Measurements from ENCODE around the gene MMP14. TPM values are rescaled to one million over a fixed set of nuclear protein-coding genes. Genes with fewer than 3 reads are reported as not detected.
"Not testable (repeated sequence)": the region's sequence is repeated elsewhere in the genome, so short reads cannot be mapped to it uniquely, and the experiment has no call there.

MMP14 gene
- total RNA-seq, 1 experiment from 2014 or later = 17.8 TPM

- no peak for TF ChIP-seq ELF1 (IDR thresholded peaks at IDR 0.05; ENCODE audit: borderline replicate concordance, low read depth)
- TF ChIP-seq JUND (IDR thresholded peaks at IDR 0.05) = no peak
- TF ChIP-seq CTCF (IDR thresholded peaks at IDR 0.05 in 2 of 3, conservative IDR thresholded peaks at IDR 0.05 in 1 of 3; ENCODE audit: borderline replicate concordance in 1 of 3, insufficient read depth in 1 of 3, low read depth in 2 of 3, low read length in 2 of 3) = no peak
- TF ChIP-seq EZH2 (IDR thresholded peaks at IDR 0.05) = no peak
Observed at GRCh38 chr14:22852599-22852939, 16.2 kb downstream of the MMP14 start (continued).

- Histone ChIP-seq H3K27ac (ENCODE audit: low read depth, low read length) (peak overlapping the region; percentile 42; the same call in 1 of the 2 replicates), H3K9me3 (ENCODE audit: control insufficient read depth in 1 of 2, insufficient read depth in 1 of 2, low read depth in 1 of 2, low read length in 2 of 2) (no peaks in the 10 kb centered on the region), H3K4me2 (ENCODE audit: low read length) (peak overlapping the region; percentile 91), H3K36me3 (ENCODE audit: control insufficient read depth in 1 of 2, insufficient read depth in 2 of 2, low read length in 2 of 2) (no peaks in the 10 kb centered on the region), H3K9me2 (ENCODE audit: insufficient read depth) (no peaks in the 10 kb centered on the region), H4K20me1 (ENCODE audit: insufficient read depth) (no peaks in the 10 kb centered on the region), H3K9ac (ENCODE audit: low read length) (peak overlapping the region; percentile 53), H2AFZ (ENCODE audit: low read depth, low read length, poor library complexity, severe bottlenecking) (peak overlapping the region; percentile 95), H3K4me1 (ENCODE audit: control insufficient read depth in 1 of 2, insufficient read depth in 2 of 2, low read length in 2 of 2) (peaks cover 3 to 19% of the 10 kb centered on the region in 2 experiments; a peak in 2 of 4 replicates), H3K79me2 (ENCODE audit: insufficient read depth, low read length) (no peaks in the 10 kb centered on the region), H3K4me3 (replicated peaks in 1 of 2; ENCODE audit: low read depth in 1 of 2, low read length in 2 of 2) (peak overlapping the region; percentile 40 to 53), H3K27me3 (ENCODE audit: insufficient read depth, low read length) (no peaks in the 10 kb centered on the region)
- peak; percentile 91 for ATAC-seq
- peak; percentile 63 for DNase-seq (ENCODE audit: low read depth, low spot score)
- intact Hi-C loops (cut with micrococcal nuclease) = loop anchor here (1.0 to 2.0 kb wide), 5 partner anchors 30 to 296 kb away; partner anchors contain the start of gene OXA1L
- RAD21 ChIA-PET (ENCODE audit: low non-redundant PET in 1 of 2, low total read pairs in 2 of 2, uncharacterized antibody in 2 of 2, unreplicated experiment in 2 of 2) = interaction anchor here (0.6 to 2.2 kb wide), 7 partner anchors 18 to 291 kb away, joined by 3 to 8 read pairs (median 3); partner anchors contain the start of gene LRP10 (in 1 of the 2)
- CTCF ChIA-PET = interaction anchor here (0.6 to 5.6 kb wide), 19 partner anchors 10 to 293 kb away, joined by 3 to 41 read pairs (median 4); partner anchors contain the start of genes ACIN1, DAD1 and LRP10
- POLR2A ChIA-PET = interaction anchor here (1.2 to 1.3 kb wide), 2 partner anchors 195 to 202 kb away, joined by 5 read pairs; no protein-coding TSS in a partner anchor
- BruUV-seq (replicated peaks) = no TSS peak
- no peak for TF ChIP-seq ELF1 (IDR thresholded peaks at IDR 0.05; ENCODE audit: borderline replicate concordance, low read depth)
- TF ChIP-seq EZH2phosphoT487 (IDR thresholded peaks at IDR 0.05; ENCODE audit: borderline replicate concordance) = no peak
- peak; percentile 25; the same call in 1 of the 2 replicates for TF ChIP-seq ZFX (IDR thresholded peaks at IDR 0.05)
- no peak for TF ChIP-seq POLR2A (IDR thresholded peaks at IDR 0.05; ENCODE audit: borderline replicate concordance, extremely low read depth, insufficient read depth, insufficient read length)
- TF ChIP-seq RAD21 (IDR thresholded peaks at IDR 0.05; ENCODE audit: low read depth) = peak; percentile 96
- TF ChIP-seq POLR2AphosphoS5 (IDR thresholded peaks at IDR 0.05; ENCODE audit: low read depth, low read length) = peak; percentile 40
- TF ChIP-seq CTCF (IDR thresholded peaks at IDR 0.05 in 2 of 3, conservative IDR thresholded peaks at IDR 0.05 in 1 of 3; ENCODE audit: borderline replicate concordance in 1 of 3, insufficient read depth in 1 of 3, low read depth in 2 of 3, low read length in 2 of 3) = peak; percentile 92 to 93 (median 92)
Observed at GRCh38 chr14:22852940-22853767, 16.8 kb downstream of the MMP14 start.

- H3K9ac ChIP-seq (ENCODE audit: low read length); H3K4me2 ChIP-seq (ENCODE audit: low read length); BruUV-seq (replicated peaks); ATAC-seq; H3K27ac ChIP-seq (ENCODE audit: low read depth, low read length); DNase-seq (ENCODE audit: low read depth, low spot score); H3K36me3 ChIP-seq (ENCODE audit: control insufficient read depth in 1 of 2, insufficient read depth in 2 of 2, low read length in 2 of 2); H3K27me3 ChIP-seq (ENCODE audit: insufficient read depth, low read length); H3K79me2 ChIP-seq (ENCODE audit: insufficient read depth, low read length); H3K9me2 ChIP-seq (ENCODE audit: insufficient read depth); H3K9me3 ChIP-seq (ENCODE audit: control insufficient read depth in 1 of 2, insufficient read depth in 1 of 2, low read depth in 1 of 2, low read length in 2 of 2); H3K4me3 ChIP-seq (replicated peaks in 1 of 2; ENCODE audit: low read depth in 1 of 2, low read length in 2 of 2); H2AFZ ChIP-seq (ENCODE audit: low read depth, low read length, poor library complexity, severe bottlenecking); H4K20me1 ChIP-seq (ENCODE audit: insufficient read depth); intact Hi-C loops (cut with micrococcal nuclease): not testable (repeated sequence)
- ChIA-PET RAD21 (ENCODE audit: low non-redundant PET in 1 of 2, low total read pairs in 2 of 2, uncharacterized antibody in 2 of 2, unreplicated experiment in 2 of 2) (interaction anchor here in 1 of 2 experiments (2.2 kb wide), 1 partner anchor 31 kb away, joined by 8 read pairs; no protein-coding TSS in a partner anchor), CTCF (interaction anchor here (0.6 to 5.6 kb wide), 11 partner anchors 11 to 305 kb away, joined by 3 to 41 read pairs (median 4); partner anchors contain the start of genes LRP10 and MRPL52), POLR2A (interaction anchor here (0.7 kb wide), 1 partner anchor 88 kb away, joined by 4 read pairs; the partner anchor contains the start of gene OXA1L)
- peaks cover 3 to 19% of the 10 kb centered on the region in 2 experiments; a peak in 2 of 4 replicates for H3K4me1 ChIP-seq (ENCODE audit: control insufficient read depth in 1 of 2, insufficient read depth in 2 of 2, low read length in 2 of 2)
Observed at GRCh38 chr14:22854296-22854695, 17.9 kb downstream of the MMP14 start.
